Naive thymus-derived CD4-positive, alpha-beta T cell (primary cell): ENCODE results near the gene SLCO2A1. TPM values are rescaled to one million over a fixed set of nuclear protein-coding genes. Genes with fewer than 3 reads are reported as not detected.

ENCODE experiments used
- ATAC-seq: fragments of 150-1000 bp; cut with Tn5 transposase; 2 replicates; pipeline ENCODE4 v1.10.0; 2021; ENCODE audit warnings: mild to moderate bottlenecking, moderate library complexity
- CTCF ChIA-PET: fragments of 350-600 bp; sonication (Branson Sonifier 250); formaldehyde crosslinking; loops from one replicate; lab custom pipeline; 2021; ENCODE audit warnings: antibody characterized with exemption; lab: Charles Lee
- POLR2A ChIA-PET: fragments of 350-600 bp; sonication (Branson Sonifier 250); formaldehyde crosslinking; loops from one replicate; lab custom pipeline; 2021; ENCODE audit warnings: antibody characterized with exemption, inconsistent platforms; lab: Charles Lee
- DNase-seq, 9 donors: peaks; one replicate each; pipeline versions ENCODE4 v3.0.0 to v3.0.0-alpha.2; 2020 to 2022; ENCODE audit warnings: mixed read lengths in 1 of 9
- H3K27ac ChIP-seq: one replicate; pipeline ENCODE4 v1.7.0; 2013; ENCODE audit warnings: mild to moderate bottlenecking, low read depth, low read length, moderate library complexity
- H3K27me3 ChIP-seq, 2 donors: one replicate each; pipeline ENCODE4 v1.7.0; 2013; ENCODE audit warnings: low read length in 2 of 2, mild to moderate bottlenecking in 2 of 2, moderate library complexity in 2 of 2; ENCODE audit not compliant: control insufficient read depth in 2 of 2, insufficient read depth in 2 of 2
- H3K36me3 ChIP-seq, 3 experiments: 1 replicate in 2 of 3; 2 replicates in 1 of 3; pipeline ENCODE4 v1.7.0; 2013; ENCODE audit warnings: low read length in 3 of 3, mild to moderate bottlenecking in 3 of 3, moderate library complexity in 1 of 3; ENCODE audit not compliant: insufficient read depth in 3 of 3, control insufficient read depth in 2 of 3
- H3K4me1 ChIP-seq, 2 donors: one replicate each; pipeline ENCODE4 v1.7.0; 2013; ENCODE audit warnings: low read length in 2 of 2, mild to moderate bottlenecking in 2 of 2, moderate library complexity in 1 of 2; ENCODE audit not compliant: control insufficient read depth in 2 of 2, insufficient read depth in 2 of 2
- H3K4me3 ChIP-seq: 2 replicates; pipeline ENCODE4 v1.7.0; 2013; ENCODE audit warnings: mild to moderate bottlenecking, low read length
- H3K9me3 ChIP-seq, 3 experiments: 1 replicate in 2 of 3; 2 replicates in 1 of 3; pipeline ENCODE4 v1.7.0; 2013; ENCODE audit warnings: low read length in 3 of 3; ENCODE audit not compliant: control insufficient read depth in 2 of 3
- H3K27ac Mint-ChIP-seq, 9 donors: one replicate each; pipeline ENCODE4 v1.8.0; 2020 to 2022; ENCODE audit warnings: mixed read lengths in 9 of 9, mild to moderate bottlenecking in 8 of 9, moderate library complexity in 5 of 9, inconsistent platforms in 2 of 9
- H3K27me3 Mint-ChIP-seq, 5 donors: one replicate each; pipeline ENCODE4 v1.8.0; 2021 to 2022; ENCODE audit warnings: mixed read lengths in 5 of 5, mild to moderate bottlenecking in 1 of 5
- H3K36me3 Mint-ChIP-seq, 5 donors: one replicate each; pipeline ENCODE4 v1.8.0; 2020 to 2022; ENCODE audit warnings: mixed read lengths in 5 of 5, mild to moderate bottlenecking in 3 of 5, inconsistent platforms in 1 of 5
- H3K4me1 Mint-ChIP-seq, 7 donors: one replicate each; pipeline ENCODE4 v1.8.0; 2020 to 2022; ENCODE audit warnings: mixed read lengths in 7 of 7, mild to moderate bottlenecking in 3 of 7, inconsistent platforms in 1 of 7
- H3K4me3 Mint-ChIP-seq, 10 donors: one replicate each; pipeline ENCODE4 v1.8.0; 2020 to 2022; ENCODE audit warnings: mild to moderate bottlenecking in 10 of 10, mixed read lengths in 10 of 10, moderate library complexity in 6 of 10, inconsistent platforms in 2 of 10
- H3K9me3 Mint-ChIP-seq, 11 donors: one replicate each; pipeline ENCODE4 v1.8.0; 2020 to 2022; ENCODE audit warnings: mixed read lengths in 11 of 11, mild to moderate bottlenecking in 4 of 11, inconsistent platforms in 1 of 11, moderate library complexity in 1 of 11
- intact Hi-C, 2 donors: fragments of 100-400 bp; cut with micrococcal nuclease; formaldehyde crosslinking; loops; one replicate each; pipeline ENCODE4 v1.15.1; 2023
- polyA plus RNA-seq, 2 donors: library from polyadenylated mRNA; unstranded; fragments of 300-500 nt; fragmentation: Illumina TruSeq; gene quantifications; one replicate each; pipeline ENCODE4 v1.2.3, GENCODE V29; 2021
- total RNA-seq, 6 experiments: library from RNA in 5 of 6; stranded (reverse) in 5 of 6; gene quantifications; 1 replicate in 5 of 6; 2 replicates in 1 of 6; pipeline ENCODE4 v1.2.3 and lab custom pipeline; 2021 to 2026

Gene SLCO2A1
- total and polyA plus RNA-seq, 7 experiments from 2014 or later: not detected

DNA sequence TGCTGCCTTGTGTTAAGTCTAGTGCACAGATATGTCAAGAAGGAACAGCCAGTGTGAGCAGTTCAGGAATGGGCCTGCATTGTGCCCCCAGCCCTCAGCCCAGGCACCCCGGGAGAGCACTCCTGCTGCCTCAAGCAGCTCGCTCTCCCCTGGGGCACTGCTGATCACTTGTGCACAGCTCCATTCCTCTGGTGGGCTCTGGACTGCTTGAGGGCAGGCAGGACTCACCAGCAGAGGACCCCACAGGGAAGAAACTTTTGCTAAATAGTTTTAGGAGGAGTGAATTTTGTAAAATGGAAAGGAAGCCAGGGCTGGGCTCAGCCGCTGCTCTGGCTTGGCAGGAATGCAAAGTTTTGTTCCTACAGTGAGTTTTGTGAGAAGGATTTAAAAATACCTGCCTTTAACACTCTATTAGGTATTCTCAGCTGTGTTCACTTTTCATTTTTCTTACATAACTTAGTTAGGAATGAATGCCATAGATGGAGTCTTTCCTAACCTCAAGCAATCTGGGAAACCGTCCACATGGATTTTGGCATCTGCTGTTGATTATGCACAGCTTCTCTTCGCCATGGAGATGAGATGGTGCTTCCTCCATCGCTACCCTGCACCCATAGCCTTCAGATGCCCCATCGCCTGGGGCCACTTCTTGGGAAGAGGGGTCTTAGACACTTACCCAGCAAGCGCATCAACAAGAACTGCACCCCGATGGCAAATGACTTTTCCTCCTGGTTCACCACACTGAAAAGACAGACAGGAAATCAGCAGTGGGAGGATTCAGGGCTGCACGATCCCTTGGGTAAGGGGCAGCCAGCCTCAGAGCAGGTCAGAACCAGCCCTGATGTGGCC, 91.7 kb downstream of the SLCO2A1 start:
- H3K36me3 Mint-ChIP-seq: no peaks in the 10 kb centered on the region
- Histone ChIP-seq H3K4me1 (no peaks in the 10 kb centered on the region), H3K27ac (no peak overlapping the region), H3K9me3 (no peaks in the 10 kb centered on the region), H3K4me3 (no peak overlapping the region), H3K36me3 (no peaks in the 10 kb centered on the region), H3K27me3 (peaks cover 0 to 2% of the 10 kb centered on the region in 2 donors)
- no peak for DNase-seq
- H3K9me3 Mint-ChIP-seq: no peaks in the 10 kb centered on the region
- H3K27ac Mint-ChIP-seq: no peak overlapping the region
- H3K4me1 Mint-ChIP-seq: peaks cover 4 to 6% (median 6%) of the 10 kb centered on the region in 7 donors
- peaks cover 0 to 8% (median 4%) of the 10 kb centered on the region in 5 donors for H3K27me3 Mint-ChIP-seq
- CTCF ChIA-PET: no interaction called here
- no peak overlapping the region for H3K4me3 Mint-ChIP-seq
- no peak for ATAC-seq
- intact Hi-C loops: no loop called here
- POLR2A ChIA-PET: no interaction called here

DNA sequence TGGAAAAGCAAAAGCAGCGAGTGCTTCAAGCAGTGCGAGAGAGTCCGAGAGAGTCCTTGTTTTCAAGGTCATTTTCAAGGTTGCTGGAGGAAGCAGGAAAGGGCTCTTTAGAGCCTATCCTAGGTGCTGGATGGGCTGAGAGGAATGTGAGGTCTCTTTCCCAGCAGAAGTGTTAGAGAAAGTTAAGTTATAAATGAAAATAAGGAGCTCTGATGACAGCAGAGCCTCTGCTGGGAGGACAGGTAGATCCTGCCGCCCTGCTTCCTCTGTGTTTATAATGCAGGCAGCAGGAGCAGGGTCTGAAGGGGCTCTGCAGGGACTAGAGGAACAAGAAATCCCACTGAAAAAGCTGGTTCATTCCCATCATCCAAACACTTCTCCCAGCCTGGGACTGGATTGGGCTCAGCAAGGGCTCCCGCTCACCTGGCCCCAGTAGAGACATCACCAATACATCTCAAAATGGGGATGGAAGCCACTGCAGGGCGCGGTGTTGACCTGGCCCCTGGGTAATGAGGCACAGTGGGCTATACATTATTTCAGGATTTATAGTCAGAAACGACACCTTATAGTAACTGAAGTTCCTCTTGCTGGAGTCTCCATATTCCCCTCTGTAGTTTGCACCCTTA, 92.6 kb downstream of the SLCO2A1 start:
- Mint-ChIP-seq H3K36me3 (no peaks in the 10 kb centered on the region), H3K27ac (no peak overlapping the region), H3K9me3 (no peaks in the 10 kb centered on the region), H3K4me3 (no peak overlapping the region), H3K4me1 (peaks cover 0 to under 1% (median under 1%) of the 10 kb centered on the region in 7 donors), H3K27me3 (peaks cover 0 to 3% (median 0%) of the 10 kb centered on the region in 5 donors)
- CTCF ChIA-PET: no interaction called here
- H3K27me3 ChIP-seq: peaks cover 0 to 2% of the 10 kb centered on the region in 2 donors
- no peak overlapping the region for H3K4me3 ChIP-seq
- H3K36me3 ChIP-seq: no peaks in the 10 kb centered on the region
- POLR2A ChIA-PET: no interaction called here
- no peak for ATAC-seq
- no peak for DNase-seq
- no peaks in the 10 kb centered on the region for H3K4me1 ChIP-seq
- intact Hi-C loops: no loop called here
- no peaks in the 10 kb centered on the region for H3K9me3 ChIP-seq
- no peak overlapping the region for H3K27ac ChIP-seq

DNA sequence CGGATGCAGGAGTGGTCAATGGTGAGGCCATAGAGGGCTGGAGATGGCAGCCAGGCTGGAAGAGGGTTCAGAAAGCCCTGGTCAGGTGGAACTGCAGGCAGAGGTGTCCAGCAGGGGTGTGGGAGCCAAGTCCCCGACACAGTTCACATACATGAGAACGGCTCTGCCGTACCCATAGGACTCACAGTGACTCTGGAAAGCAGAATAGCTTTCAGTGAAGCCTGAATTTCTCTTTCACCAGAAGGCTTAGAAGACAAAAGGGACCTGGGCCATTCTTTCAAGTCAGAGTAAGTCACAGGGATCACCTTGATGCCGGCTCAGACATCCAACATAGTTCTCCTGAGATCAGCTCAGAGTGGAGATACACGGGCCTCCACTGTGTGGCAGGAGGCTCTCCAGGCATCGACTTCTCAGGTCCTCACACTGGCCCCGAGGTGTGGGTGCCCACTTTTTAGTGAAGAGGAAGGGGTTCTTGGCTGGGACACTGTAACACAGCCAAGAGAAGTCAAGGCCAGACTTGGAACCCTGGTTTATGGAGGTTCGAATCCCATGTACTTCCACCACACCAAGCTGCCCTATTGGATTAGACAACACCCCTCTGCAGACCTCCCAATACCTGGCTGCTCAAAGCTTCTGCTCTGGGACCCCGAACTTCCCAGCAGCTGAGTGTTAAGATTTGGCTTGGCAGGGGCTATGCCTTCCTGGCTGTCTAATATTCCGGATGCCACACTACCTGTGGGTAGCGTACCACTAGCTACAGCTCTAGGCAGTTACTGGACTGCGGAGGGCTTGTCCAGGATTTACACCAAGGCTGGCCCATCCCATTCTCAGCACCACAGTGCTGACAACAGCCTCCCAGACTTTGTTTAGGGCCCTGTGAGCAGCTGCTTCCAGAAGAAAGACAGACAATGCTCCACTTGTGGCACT, 93.6 kb downstream of the SLCO2A1 start:
- H3K27ac ChIP-seq: no peak overlapping the region
- H3K4me1 ChIP-seq: no peaks in the 10 kb centered on the region
- no peaks in the 10 kb centered on the region for H3K27me3 ChIP-seq
- no peak overlapping the region for H3K4me3 ChIP-seq
- no peaks in the 10 kb centered on the region for H3K9me3 ChIP-seq
- ATAC-seq (no peak), DNase-seq (no peak)
- Mint-ChIP-seq H3K27ac (no peak overlapping the region), H3K36me3 (no peaks in the 10 kb centered on the region), H3K9me3 (no peaks in the 10 kb centered on the region), H3K4me1 (no peaks in the 10 kb centered on the region), H3K27me3 (peaks cover 0 to 3% (median 0%) of the 10 kb centered on the region in 5 donors), H3K4me3 (no peak overlapping the region)
- POLR2A ChIA-PET: no interaction called here
- CTCF ChIA-PET: no interaction called here
- no peaks in the 10 kb centered on the region for H3K36me3 ChIP-seq
- intact Hi-C loops: no loop called here

DNA sequence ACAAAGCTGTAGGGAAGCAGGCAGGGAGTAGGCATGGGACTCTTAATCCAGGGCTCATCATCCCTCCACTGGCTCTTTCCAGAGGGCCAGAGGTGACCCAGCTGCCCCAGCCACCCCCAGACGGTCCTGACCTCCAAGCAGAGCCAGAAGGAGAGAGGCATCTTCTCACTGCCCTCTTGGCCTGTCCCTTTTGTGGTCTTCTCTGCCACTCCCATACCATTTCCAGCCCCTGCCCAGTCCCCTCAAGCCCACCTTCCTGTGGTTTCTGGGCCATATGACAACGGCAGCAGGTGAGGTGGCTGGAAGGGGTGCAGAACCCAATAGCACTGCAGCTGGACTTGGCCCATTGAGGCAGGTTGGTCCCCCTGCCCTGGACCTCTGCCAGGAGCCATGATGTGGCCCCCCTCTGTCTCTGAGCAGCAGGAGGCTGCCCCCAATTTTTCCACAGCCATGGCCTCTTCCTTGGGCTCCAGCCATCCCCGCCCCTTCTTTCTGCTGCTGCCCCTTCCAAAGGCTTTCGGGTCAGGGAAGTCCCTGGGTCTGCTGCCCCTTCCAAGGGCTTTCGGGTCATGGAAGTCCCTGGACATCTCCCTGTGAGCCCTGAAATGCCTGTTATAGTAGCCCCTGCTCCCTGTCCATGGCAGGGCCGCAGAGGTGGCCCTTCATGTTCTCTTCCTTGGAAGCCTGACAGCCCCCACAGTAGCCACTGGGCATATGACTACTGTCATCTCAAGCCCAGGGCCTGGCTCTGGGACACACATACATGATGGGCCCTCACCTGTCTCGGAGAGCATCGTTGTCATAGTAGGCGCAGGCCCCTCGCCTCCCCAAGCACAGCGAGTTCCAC, 94.5 kb downstream of the SLCO2A1 start:
- POLR2A ChIA-PET: no interaction called here
- Mint-ChIP-seq H3K9me3 (no peaks in the 10 kb centered on the region), H3K36me3 (no peaks in the 10 kb centered on the region), H3K27me3 (peaks cover 0 to 3% (median 0%) of the 10 kb centered on the region in 5 donors), H3K4me1 (no peaks in the 10 kb centered on the region), H3K27ac (no peak overlapping the region), H3K4me3 (no peak overlapping the region)
- ATAC-seq (no peak), DNase-seq (no peak)
- no peak overlapping the region for H3K4me3 ChIP-seq
- no peaks in the 10 kb centered on the region for H3K9me3 ChIP-seq
- no peak overlapping the region for H3K27ac ChIP-seq
- H3K27me3 ChIP-seq: no peaks in the 10 kb centered on the region
- CTCF ChIA-PET: no interaction called here
- intact Hi-C loops: loop anchor here in 1 of 2 donors (5.0 kb wide), 1 partner anchor 277 kb away; no protein-coding TSS in a partner anchor
- H3K4me1 ChIP-seq: no peaks in the 10 kb centered on the region
- no peaks in the 10 kb centered on the region for H3K36me3 ChIP-seq

DNA sequence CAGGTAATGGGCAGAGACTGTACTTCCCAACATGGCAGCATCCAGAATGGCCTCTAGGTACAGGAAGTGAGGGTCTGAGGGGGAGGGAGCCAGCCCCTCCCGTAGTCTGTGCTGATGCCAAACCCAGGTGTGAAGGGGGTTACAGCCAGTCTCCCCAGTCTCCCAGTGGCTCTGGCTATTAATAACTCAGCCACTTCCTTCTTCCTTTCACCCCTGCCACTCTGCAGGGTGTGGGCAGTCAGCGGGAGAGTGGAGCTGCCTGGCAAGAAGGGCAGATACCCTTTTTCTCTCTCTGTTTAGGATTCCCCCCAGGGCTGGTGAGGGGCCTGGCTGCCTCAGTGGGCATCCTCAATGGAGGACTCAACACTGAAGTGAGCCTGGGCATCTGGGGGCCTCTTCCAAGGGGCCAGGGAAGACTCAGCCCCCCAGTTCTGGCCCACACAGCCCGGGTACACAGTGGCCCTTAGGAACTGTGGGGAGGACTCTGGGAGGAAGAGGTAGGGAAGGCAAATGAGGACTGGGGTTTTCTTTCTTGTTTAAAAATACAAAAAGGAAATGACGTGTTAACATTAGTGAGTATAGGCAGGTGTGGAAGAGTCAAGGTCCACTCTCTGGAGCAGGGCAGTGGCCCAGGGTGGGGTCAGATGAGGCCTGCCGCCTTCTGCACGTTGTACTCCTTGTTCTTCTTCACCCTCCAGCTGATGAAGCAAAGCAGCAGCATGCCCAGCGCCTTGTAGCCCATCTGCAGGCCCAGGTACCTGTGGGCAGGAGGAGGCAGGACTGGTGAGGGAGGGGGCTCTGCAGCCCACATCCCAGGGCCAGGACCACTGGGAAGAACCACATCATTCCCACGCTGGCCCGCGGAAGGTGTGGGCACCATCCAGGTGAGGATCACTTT, 95.4 kb downstream of the SLCO2A1 start:
- no peaks in the 10 kb centered on the region for H3K4me1 ChIP-seq
- Mint-ChIP-seq H3K27ac (no peak overlapping the region), H3K4me3 (no peak overlapping the region), H3K9me3 (no peaks in the 10 kb centered on the region), H3K27me3 (peaks cover 0 to 4% (median 0%) of the 10 kb centered on the region in 5 donors), H3K4me1 (no peaks in the 10 kb centered on the region), H3K36me3 (no peaks in the 10 kb centered on the region)
- H3K9me3 ChIP-seq: no peaks in the 10 kb centered on the region
- H3K4me3 ChIP-seq: no peak overlapping the region
- H3K27me3 ChIP-seq: no peaks in the 10 kb centered on the region
- POLR2A ChIA-PET: no interaction called here
- CTCF ChIA-PET: no interaction called here
- H3K27ac ChIP-seq: no peak overlapping the region
- ATAC-seq: no peak
- no peak for DNase-seq
- intact Hi-C loops: loop anchor here in 1 of 2 donors (5.0 kb wide), 1 partner anchor 278 kb away; no protein-coding TSS in a partner anchor
- no peaks in the 10 kb centered on the region for H3K36me3 ChIP-seq
